ENCODE data around the gene ALDH7A1. TPM values are rescaled to one million over a fixed set of nuclear protein-coding genes. Genes with fewer than 3 reads are reported as not detected.
"Not testable (repeated sequence)": the region's sequence is repeated elsewhere in the genome, so short reads cannot be mapped to it uniquely, and the experiment has no call there.

Gene ALDH7A1
- total RNA-seq, 4 donors from 2014 or later: 2.7 to 6.3 (median 4.7) TPM

DNA sequence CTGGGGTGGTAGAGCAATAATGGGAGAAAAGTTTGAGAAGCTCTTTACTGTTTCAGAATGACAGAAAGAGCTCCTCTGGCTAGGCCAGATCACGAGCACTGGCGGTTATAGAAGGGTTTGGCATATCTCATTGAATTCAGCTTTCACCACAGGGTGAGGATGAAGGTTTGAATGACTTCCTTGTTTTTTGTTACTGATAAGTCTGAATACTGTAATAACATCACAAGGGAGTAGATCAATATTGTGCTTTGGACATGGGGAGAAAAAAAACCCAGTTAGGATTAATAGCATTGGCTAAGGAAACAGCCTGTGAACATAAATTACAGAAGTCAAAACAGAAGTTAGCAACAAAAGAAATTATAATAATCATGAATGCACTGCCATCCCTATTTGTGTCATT, 15.1 kb upstream of the ALDH7A1 start:
- no peak overlapping the region for H3K27ac ChIP-seq
- peaks cover 15 to 28% of the 10 kb centered on the region in 2 donors for H3K4me1 ChIP-seq
- H3K4me3 ChIP-seq: no peak overlapping the region
- intact Hi-C loops (cut with DNase I; ENCODE audit: low total_unique reads) (no loop called here), in situ Hi-C loops (cut with MboI; ENCODE audit: low sequenced_read_pairs in 4 of 4) (no loop called here)
- DNase-seq (no peak), ATAC-seq (no peak)
- no peaks in the 10 kb centered on the region for H3K27me3 ChIP-seq
- TF ChIP-seq POLR2A (IDR thresholded peaks at IDR 0.05): no peak
- no peak for TF ChIP-seq CTCF (IDR thresholded peaks at IDR 0.05 in 4 of 5, conservative IDR thresholded peaks at IDR 0.05 in 1 of 5)
- no peaks in the 10 kb centered on the region for H3K9me3 ChIP-seq
- peaks cover 0 to 31% of the 10 kb centered on the region in 2 donors for H3K36me3 ChIP-seq

DNA sequence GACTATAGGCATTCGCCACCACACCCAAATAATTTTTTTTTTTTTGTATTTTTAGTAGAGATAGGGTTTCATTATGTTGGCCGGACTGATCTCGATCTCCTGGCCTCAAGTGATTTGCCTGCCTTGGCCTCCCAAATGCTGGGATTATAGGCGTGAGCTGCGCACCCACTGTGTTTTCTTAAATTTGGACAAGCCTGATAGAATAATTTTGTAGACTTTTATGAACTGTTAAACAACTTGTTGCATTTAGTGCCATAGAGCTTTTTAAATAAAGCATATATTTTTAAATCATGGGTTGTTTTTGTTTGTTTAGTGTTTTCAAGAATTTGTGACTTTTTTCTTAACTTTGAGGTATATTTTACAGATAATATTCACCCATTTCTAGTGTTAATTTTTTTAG, 10.5 kb upstream of the ALDH7A1 start:
- Histone ChIP-seq H3K9me3 (no peaks in the 10 kb centered on the region), H3K36me3 (peaks cover 0 to 42% of the 10 kb centered on the region in 2 donors), H3K4me1 (peaks cover 32 to 44% of the 10 kb centered on the region in 2 donors), H3K4me3 (peak overlapping the region in 1 of 4 donors; percentile 19), H3K27me3 (no peaks in the 10 kb centered on the region), H3K27ac (peak overlapping the region in 3 of 4 donors; percentile 19 to 43 (median 32))
- DNase-seq (no peak), ATAC-seq (no peak)
- in situ Hi-C loops (cut with MboI; ENCODE audit: low sequenced_read_pairs in 4 of 4): no loop called here
- intact Hi-C loops (cut with DNase I; ENCODE audit: low total_unique reads): no loop called here
- no peak for TF ChIP-seq POLR2A (IDR thresholded peaks at IDR 0.05)
- no peak for TF ChIP-seq CTCF (IDR thresholded peaks at IDR 0.05 in 4 of 5, conservative IDR thresholded peaks at IDR 0.05 in 1 of 5)

GRCh38 chr5:126603402-126603991, 8.5 kb upstream of the ALDH7A1 start:
- Histone ChIP-seq H3K4me1 (peaks cover 36 to 44% of the 10 kb centered on the region in 2 donors), H3K36me3 (peaks cover 0 to 21% of the 10 kb centered on the region in 2 donors), H3K27ac (no peak overlapping the region), H3K9me3 (no peaks in the 10 kb centered on the region), H3K4me3 (no peak overlapping the region), H3K27me3 (no peaks in the 10 kb centered on the region)
- no peak for DNase-seq
- TF ChIP-seq CTCF (IDR thresholded peaks at IDR 0.05 in 4 of 5, conservative IDR thresholded peaks at IDR 0.05 in 1 of 5): no peak
- TF ChIP-seq POLR2A (IDR thresholded peaks at IDR 0.05): no peak
- no peak for ATAC-seq
- in situ Hi-C loops (cut with MboI; ENCODE audit: low sequenced_read_pairs in 4 of 4): no loop called here
- intact Hi-C loops (cut with DNase I; ENCODE audit: low total_unique reads): loop anchor here (5.0 kb wide), 1 partner anchor 174 kb away; the partner anchor contains the start of gene LMNB1

GRCh38 chr5:126600631-126601511, 5.9 kb upstream of the ALDH7A1 start, which contains the start of gene PHAX:
Gene PHAX, plus strand, starts transcription at chr5:126600947. Its CDS starts 16 bp downstream, at chr5:126600963.
- H3K27me3 ChIP-seq: no peaks in the 10 kb centered on the region
- H3K36me3 ChIP-seq: peaks cover 0 to 20% of the 10 kb centered on the region in 2 donors
- peak; percentile 35 to 61 for DNase-seq
- intact Hi-C loops (cut with DNase I; ENCODE audit: low total_unique reads): loop anchor here (2.0 to 5.0 kb wide), 2 partner anchors 176 to 262 kb away; partner anchors contain the start of gene LMNB1
- no peaks in the 10 kb centered on the region for H3K9me3 ChIP-seq
- H3K27ac ChIP-seq: peak within 1 kb of the TSS; percentile 77 to 89 (median 81)
- peak within 1 kb of the TSS; percentile 83 to 97 (median 91) for H3K4me3 ChIP-seq
- in situ Hi-C loops (cut with MboI; ENCODE audit: low sequenced_read_pairs in 4 of 4): no loop called here
- peaks cover 23 to 28% of the 10 kb centered on the region in 2 donors for H3K4me1 ChIP-seq
- peak; percentile 95 to 97 for ATAC-seq
- TF ChIP-seq POLR2A (IDR thresholded peaks at IDR 0.05): peak; percentile 25 to 34
- TF ChIP-seq CTCF (IDR thresholded peaks at IDR 0.05 in 4 of 5, conservative IDR thresholded peaks at IDR 0.05 in 1 of 5): peak in 4 of 5 experiments; percentile 36 to 60 (median 48)

DNA sequence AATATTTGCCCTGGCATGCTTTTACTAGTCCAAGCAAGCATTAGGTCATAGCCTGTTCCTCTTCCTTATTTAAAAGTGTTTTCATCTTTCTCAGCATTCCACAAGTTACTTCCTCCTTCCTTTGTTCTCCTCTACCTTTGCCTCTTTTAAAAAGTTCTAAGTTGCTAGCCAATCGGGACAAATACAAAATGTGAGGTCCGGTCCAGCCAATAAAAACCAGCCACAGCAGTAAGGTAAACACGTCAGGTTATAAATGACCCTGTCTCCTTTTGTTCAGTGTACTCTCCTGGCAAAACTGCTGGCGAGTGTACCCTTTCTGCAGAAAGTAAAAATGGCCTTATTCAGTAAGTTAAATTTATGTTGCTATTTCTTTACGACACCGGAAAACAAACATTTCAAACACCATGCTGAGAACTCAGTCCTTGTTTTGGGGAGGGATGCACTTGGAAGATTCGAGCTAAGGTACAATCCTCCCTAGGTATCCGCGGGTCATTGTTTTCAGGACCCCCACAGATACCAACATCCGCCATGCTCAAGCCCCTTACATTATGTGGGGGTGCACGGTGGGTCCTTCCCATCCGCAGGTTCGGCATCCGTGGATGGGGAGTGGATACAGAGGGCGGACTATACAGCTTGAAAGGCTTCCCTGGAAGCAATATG, 5.1 kb upstream of the ALDH7A1 start:
- H3K4me3 ChIP-seq: peak overlapping the region; percentile 83 to 97 (median 91)
- in situ Hi-C loops (cut with MboI; ENCODE audit: low sequenced_read_pairs in 4 of 4); H3K27me3 ChIP-seq; DNase-seq; H3K9me3 ChIP-seq: not testable (repeated sequence)
- ATAC-seq: peak in 1 of 2 donors; percentile 22
- H3K4me1 ChIP-seq: peaks cover 16 to 20% of the 10 kb centered on the region in 2 donors
- peaks cover 0 to 18% of the 10 kb centered on the region in 2 donors for H3K36me3 ChIP-seq
- intact Hi-C loops (cut with DNase I; ENCODE audit: low total_unique reads): loop anchor here (2.0 to 5.0 kb wide), 2 partner anchors 177 to 261 kb away; partner anchors contain the start of gene LMNB1
- peak overlapping the region; percentile 77 to 89 (median 81) for H3K27ac ChIP-seq
